ENCODE results near the gene ZDHHC3.

Gene ZDHHC3, protein sequence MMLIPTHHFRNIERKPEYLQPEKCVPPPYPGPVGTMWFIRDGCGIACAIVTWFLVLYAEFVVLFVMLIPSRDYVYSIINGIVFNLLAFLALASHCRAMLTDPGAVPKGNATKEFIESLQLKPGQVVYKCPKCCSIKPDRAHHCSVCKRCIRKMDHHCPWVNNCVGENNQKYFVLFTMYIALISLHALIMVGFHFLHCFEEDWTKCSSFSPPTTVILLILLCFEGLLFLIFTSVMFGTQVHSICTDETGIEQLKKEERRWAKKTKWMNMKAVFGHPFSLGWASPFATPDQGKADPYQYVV

DNA sequence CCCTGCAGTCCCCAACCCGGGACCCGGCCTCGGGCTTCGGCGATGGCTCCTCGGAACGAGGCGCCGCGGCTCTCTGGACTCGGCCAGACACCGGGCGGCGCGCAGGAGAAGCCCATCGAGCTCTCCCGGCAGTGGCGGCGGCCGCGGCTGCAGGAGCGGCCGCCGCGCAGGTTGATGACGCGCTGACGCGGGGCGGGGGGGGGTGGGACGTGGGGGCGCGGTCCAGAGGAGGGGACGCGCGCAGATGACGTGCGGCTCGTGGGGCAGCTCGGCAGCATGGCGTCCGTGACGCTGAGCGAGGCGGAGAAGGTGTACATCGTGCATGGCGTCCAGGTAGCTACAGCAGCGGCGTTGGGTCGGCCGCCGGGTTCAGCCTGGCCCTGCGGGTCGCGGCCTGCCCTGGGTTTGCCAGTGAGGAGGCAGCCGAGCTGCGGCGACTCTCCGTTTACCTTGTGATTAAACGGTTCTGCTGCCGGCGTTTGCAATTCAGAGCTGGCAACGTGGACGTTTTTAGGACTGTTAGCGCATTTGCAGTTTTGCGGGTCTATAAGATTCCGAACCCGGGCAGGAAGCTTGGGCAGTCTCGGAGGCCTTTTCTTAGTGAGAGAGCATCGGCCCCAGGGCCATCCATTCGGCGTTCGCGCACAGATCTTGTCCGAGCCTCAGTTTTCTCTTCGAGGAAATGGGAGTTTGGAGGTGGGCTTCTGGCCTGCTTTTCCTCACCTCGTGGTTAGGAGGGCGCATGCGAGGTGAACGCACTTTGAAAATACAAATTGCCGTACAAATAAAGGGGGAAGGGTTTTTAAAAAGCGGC lies at the start of gene ZDHHC3, which contains the start of gene EXOSC7:
TSS of gene ZDHHC3 (minus strand) at position 173 of the 814 bp plus-strand sequence. CDS start 16,738 bp downstream, outside the sequence.
TSS of gene EXOSC7 (plus strand) at position 243 of the 814 bp plus-strand sequence. CDS start at position 277, 34 bp downstream.
- peak; percentile 80 for DNase-seq

DNA sequence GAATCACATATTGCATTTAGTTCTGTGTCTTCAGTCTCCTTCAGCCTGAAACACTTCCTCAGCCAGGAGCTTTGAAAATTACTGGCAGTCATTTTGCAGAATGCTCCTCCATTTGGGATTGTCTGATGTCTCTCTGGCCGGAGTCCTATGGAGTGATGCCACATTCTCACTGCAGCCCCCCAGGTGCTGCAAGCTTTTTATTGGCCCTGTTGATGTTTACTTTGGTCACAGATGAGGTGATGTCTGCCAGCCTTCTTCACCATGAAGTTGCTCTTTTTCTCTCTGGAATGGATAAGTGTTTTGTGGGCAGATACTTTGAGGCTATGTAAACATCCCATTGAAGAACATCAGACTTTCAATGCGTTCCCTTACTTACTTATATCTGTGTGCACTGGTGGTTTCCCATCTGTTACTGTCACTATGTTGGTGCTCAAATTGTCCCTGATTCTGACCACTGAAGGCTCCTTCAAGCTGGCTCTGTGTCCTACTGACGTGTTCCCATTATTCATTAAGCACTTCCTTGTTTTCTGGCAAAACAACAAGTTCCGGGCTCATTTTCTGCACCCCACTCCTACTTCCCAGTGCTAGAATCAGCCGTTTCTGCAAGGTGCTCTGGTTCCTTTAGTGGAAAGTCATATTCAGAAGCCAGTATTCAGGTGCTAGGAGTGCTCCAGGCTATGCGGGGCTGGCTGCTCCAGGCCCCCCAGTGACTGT lies 48.7 kb upstream of the ZDHHC3 start:
- no peak for DNase-seq

DNA sequence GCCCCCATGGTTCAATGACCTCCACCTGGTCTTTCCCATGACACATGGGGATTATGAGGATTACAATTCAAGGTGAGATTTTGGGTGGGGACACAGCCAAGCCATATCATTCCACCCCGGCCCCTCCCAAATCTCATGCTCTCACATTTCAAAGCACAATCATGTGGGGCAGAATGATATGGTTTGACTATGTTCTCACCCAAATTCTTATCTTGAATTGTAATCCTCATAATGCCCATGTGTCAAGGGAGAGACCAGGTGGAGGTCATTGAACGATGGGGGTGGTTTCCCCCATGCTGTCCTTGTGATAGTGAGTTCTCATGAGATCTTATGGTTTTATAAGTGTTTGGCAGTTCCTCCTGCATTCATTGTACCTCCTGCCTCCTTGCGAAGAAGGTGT lies 47.7 kb upstream of the ZDHHC3 start:
- no peak for DNase-seq

DNA sequence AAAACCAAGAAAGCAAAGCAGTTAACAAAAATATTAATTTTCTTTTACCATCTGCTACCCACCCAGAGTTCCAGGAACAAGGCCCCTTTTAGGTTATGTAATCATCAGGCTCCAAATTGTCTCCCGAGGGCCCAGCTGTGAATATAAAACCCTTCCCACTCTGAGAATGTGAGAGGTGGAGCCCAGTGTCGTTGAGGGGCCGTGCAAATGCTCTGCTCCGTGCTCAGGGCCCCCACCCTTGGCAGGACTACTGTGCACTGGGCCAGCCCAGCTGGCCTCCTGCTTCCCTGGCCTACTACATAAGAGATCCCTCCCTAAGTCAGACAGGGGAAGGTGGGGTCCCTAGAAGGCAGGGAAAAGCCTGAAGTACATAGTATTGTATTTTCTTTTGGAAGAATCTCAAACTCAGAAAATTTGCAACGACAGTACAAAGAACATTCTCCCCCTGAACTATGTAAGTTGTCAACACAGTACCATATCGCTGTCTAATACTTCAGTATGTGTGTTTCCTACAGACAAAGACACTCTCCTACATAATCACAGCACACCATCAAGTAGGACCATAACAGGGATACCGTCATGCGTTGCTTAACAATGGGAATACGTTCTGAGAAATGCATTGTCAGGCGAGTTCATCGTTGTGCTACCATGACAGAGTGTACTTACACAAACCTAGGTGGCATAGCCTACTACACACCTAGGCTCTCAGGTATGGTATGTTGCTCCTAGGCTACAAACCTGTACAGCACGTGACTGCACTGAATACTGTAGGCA lies 45.7 kb upstream of the ZDHHC3 start:
- no peak for DNase-seq

DNA sequence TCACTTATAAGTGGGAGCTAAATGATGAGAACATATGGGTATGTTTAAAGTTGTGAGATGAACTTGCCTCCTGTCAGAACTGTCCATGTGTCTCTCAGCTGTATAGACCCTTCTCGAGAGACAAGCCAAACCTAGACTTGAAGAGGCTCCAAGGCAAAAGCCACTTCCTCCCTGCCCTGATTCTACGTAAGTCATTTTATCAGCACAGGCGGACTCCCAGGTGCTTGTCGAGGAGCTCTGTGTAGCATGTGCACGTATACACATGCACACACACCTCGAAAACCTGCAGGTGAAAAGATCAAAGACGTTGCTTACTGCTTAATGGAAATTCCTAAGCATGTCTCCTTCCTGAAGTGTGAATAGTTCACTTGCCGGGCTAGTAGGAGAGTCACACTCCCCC lies 44.6 kb upstream of the ZDHHC3 start:
- no peak for DNase-seq

DNA sequence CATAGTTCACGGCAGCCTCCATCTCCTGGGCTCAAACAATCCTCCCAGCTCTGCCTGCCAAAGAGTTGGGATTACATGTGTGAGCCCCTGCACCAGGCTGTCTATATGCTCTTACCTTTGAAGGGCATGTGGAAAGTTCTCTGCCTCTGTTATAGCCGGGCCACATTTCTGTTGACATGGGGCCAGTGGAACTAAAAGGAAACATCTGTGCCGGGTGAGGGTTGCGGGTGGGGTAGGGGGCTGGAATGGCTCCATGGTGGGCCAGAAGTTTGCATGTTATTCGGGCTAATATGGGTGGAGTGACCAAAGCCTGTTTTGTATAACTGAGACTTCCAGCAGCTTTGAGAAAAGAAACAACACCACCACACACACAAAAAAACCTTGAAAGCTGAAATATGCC lies 41.8 kb upstream of the ZDHHC3 start:
- DNase-seq: no peak

DNA sequence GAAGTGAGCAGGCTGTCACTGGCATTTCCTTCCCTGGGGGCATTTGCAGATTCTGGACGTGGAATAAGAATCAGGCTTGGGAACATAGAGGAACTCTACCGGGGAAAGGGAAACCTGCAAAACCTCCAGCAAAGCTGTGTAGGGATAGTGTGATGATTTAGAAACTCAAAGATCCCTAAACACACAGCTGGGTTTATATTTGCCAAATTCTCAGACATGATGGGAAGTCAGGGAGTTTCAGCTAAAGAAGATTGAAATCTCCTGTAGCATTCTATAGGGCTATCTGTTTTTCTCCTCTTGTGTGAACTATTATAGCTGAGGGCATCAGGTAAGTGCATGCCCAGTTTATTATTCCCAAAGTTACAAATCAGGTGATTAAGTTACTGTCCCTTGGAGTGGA lies 40.9 kb upstream of the ZDHHC3 start:
- no peak for DNase-seq

DNA sequence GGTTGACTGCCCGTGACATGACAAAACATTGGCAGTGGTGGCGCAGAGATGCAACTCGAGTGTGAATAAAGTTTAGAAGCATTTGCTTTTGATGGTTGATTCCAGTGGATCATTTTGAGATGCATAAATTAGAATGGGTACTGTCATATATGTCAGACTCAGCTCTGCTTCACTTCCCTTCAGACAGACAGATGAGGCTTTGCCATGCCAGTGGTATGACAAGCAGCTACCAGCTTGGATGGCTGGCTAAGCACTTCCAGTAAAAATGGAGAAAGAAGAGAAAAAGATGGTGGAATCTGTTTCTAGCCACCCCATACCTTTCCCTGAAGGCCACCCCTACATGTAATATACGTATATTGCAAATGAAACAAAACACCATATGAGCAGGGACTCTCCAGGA lies 36.6 kb upstream of the ZDHHC3 start:
- no peak for DNase-seq

DNA sequence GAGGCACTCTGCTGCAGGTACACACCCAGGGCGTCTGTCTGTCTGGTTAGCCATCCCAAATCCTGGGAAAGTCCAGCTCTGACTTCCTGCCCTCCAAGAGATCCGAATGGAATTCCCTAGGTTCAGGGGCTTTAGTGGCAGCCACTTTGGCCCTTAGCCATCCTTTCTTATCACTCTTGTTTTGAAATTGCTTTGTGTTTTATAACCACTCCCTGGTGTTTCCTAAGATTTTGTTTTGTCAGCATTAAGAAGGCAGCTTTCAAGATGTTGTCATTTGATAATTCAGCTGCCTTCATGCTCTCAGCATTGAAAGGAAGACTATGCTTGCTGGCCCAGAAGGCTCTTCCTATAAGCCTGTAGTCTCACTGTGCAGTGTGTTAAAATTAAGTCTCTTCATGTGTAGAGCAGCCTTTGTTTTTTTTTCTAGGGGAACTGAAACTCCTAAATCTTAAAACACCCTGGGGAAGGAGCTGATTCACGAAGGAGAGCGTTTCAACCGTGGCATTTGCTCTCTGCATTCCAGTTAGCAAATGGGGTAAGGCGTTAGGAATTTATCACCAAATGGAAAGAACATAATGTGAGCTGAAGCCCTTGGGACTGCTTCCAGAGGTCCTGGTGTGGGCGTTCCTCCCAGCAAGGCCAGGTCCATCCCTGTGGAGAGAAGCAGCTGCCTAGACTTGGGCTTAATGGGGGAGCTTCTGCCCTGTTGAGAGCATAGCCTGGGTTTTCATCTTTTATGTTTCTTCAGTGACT lies 36.0 kb upstream of the ZDHHC3 start:
- no peak for DNase-seq

DNA sequence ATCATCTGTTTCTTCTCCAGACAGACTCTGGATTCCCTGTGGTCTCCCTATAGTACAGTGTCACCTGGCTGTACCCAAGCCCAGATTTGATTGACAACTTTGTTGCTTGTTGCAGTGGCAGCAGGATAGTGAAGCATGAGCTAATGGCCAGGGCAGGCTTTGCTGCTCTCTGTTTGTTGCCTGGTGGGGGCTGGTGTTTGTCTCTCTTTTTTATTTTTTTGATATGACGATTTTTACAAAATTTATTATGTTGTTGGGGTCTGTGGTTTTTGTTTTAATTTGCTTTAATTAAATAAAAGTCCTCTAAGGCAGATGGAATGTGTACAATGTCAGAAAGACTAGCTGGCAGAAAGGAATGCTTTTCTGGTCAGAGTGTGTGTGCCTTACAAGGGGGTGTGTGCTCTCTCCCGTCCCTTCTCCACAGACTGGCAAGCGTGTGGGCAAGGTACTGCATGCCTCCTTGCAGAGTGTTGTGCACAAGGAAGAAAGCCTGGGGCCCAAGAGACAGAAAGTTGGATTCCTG lies 34.9 kb upstream of the ZDHHC3 start:
- DNase-seq: no peak

DNA sequence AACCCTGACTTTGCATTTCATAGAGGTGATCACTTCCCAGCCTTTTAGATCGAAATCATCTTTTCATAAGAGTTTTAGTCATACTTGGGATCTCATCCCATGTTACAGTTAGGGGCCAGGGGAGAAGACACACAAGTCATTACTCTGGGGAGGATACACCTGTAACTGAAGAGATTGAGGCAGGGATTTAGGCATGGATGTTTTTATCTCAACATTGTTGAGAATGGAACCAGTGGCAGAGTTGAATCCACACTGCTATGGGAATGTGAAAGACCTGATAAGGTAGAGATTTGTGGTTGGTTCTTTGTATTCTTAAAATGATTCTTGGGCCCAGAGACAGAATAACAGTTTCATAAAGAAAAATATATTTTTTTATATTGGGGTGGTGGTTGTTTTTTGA lies 33.9 kb upstream of the ZDHHC3 start:
- DNase-seq: no peak

DNA sequence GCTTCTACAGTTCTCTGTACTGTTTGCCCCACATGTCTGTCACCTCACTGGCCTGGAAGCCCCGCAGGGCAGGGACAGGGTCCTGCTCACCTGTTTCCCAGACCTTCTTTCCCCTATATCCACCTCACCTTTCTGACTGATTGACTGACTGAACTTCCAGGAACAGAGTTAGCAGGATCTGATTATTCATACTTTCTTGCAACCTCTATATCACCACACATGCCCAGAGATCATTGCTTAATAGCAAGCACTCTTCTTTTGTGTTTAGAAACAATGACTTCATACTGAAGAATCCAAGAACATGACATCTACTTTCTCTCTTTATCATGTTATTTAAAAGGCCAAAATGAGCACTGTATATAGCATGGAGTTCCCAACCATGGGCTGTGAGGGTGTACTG lies 32.1 kb upstream of the ZDHHC3 start:
- DNase-seq: no peak

DNA sequence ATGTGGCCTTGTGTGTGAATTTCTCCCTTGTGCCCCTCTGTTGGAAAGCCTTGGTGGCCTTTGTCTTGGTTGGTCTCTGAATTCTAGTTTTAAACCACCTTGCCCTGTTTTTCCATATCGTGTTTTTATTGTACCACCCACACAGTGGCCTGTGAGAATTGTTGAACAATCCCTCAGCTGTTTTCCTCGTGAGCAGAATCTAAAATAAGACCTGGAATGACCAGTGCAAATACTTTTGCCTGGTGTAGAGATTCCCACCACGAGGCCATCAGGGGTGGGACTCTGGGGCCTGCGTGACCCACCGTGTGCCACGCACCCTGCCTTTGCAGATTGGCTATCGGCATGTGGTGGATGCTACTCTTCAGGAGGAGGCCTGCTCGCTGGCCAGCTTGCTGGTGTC lies 31.1 kb upstream of the ZDHHC3 start:
- DNase-seq: no peak

DNA sequence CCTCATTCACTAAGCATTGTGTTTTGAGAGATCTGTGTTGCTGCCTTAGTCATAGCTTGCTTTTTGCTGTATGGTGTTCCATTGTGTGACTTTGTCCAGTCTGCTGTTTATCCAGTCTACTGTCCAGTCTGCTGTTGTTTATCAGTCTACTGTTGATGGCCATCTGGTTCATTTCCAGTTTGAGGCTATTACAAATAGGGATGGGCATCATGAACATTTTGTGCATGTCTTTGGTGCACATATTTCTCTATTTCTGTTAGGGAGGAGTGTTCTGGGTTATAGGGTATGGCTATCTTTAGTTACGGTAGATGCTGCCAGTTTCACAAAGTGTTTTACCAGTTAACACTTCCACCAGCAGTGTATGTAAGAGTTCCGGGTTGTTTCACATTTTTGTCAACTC lies 27.9 kb upstream of the ZDHHC3 start:
- DNase-seq: no peak

DNA sequence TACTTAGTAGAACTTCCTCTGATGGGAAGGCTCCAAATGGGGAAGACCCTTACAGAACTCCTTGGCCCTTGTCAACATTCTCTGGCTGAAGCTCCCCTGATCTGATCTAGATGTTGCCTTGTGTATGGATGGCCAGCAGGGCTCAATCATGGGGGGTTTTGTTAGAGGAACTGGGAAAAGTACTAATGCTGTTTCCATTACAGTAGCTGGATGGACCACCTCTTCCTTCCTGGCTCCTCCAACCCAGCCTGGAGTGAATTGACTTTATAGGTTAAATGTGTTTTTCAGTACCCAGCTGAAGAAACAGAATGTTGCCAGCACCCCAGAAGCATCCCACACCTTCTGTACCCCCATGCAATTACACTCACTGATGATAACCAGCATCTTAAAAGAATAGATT lies 27.4 kb upstream of the ZDHHC3 start:
- no peak for DNase-seq

DNA sequence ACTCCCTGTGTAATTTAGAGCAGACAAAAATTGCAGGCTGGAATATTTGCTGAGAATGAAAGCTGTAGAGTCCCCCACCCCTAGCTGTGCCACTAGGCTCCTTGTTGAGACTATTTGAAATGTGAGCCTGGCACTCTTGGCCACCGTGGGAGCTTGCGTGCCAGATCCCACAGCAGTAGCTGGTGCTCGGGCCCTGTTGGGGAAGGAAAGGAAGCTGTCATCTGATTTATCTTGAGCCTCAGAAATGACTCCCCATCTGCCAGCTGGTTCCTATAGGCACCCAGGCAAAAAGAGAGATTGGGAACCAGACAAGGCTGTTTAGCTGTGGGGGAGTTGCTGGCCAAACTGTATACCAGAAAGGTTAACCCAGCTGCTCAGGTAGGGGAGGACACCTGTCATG lies 26.7 kb upstream of the ZDHHC3 start:
- no peak for DNase-seq

DNA sequence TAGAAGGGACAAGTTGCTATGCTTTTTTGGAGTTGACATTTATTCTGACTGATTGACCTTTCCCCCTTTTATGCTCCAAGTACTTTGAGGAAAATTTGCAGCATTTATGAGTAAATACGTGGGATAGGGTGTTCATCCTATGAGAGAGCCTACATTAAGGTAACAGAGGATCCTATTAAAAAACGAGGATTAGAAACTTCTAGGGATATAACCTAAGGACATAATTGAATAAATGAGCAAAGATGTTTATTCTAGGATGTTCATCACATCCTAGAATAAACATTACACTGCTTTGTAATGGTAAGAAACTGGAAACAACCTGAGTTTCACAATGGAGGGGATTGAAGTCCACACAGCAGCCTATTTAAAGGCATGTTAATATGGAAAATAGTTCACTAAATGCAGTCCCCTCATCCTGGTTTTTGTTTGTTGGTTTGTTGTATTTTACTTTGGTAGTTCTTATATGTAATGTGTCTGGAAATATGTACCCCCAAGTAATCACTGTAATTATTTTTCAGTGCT lies 26.2 kb upstream of the ZDHHC3 start:
- no peak for DNase-seq

DNA sequence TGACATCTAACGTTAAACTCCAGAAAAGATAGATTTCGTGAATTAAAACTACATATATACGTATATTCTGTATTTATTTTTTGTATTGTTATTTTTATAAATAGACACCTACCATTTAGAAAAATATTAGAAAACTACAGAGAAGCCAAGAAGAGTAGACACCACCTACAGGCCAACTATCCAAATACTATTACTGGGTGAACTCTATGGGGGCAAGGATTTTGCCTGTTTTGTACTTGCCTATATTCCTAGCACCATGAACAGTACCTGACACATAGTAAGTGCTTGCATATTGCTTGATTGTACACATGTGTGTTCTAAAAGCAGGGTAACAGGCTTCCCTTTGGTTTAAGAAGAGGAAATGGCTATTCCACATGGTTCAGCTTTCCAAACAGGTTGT lies 25.8 kb upstream of the ZDHHC3 start:
- no peak for DNase-seq

DNA sequence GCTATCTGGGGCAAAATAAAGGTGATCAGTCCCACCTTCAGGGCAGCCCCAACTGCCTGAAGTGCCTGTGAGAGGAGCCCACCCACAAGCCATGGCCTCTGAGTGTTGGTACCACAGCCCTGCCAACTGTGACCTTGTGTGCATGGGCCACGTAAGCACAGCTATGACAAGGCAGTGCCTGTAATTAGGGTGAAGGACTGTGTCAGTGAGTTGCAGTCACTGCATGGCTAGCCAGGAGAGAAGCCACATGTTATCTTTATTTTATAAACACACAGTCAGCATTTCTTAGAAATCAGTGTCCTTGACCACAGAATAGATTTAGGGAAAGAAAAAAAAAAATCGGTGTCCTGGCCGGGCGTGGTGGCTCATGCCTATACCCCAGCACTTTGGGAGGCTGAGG lies 24.8 kb upstream of the ZDHHC3 start:
- DNase-seq: no peak

DNA sequence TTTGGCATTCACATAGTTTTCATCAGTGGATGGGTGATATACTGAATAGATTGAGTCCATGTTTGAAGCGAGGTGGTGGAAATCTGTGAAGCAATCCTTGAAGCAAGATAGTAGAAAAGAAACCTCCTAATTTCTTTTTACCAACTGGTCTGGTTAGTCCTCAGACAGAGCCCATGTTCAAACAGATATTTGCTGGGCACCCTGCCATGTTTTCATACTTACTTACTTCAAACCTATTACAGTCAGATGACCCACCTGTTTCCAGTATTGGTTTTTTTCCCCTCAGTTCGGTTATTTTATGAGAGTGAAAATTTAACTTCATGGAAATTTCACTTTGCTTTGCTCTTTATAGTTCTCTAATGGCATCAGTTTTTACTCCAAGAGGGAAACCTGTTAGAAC lies 23.8 kb upstream of the ZDHHC3 start:
- no peak for DNase-seq

DNA sequence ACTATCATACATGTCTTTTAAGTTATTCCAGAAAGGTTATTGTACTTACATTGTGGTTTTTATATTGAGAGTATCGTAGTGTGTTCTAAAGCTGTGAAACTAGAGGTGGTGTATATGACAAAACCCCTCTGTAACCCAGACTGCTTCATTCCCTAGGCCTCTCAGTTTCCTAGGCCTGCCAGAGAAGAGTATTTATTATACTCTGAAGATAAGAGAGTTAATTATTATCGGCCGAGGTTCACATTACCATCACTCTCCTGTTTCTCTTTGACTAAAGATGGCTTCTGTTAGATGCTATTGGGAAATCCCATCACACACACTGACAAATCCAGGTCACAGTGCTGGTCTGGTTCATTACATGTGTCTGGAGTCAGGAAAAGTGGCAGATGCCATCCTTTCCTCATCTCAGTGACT lies 20.6 kb upstream of the ZDHHC3 start:
- no peak for DNase-seq

All from GDM1 (cell line).